Keratinocyte (primary cell): ENCODE data around the gene WFDC1. TPM values are rescaled to one million over a fixed set of nuclear protein-coding genes. Genes with fewer than 3 reads are reported as not detected.

ENCODE experiments used
- DNase-seq: peaks from one replicate; pipeline ENCODE4 v3.0.0-alpha.2; 2011; ENCODE audit warnings: low read depth, missing footprints, low spot score
- FAIRE-seq: peaks from 2 replicates; lab custom pipeline; 2011; peaks lifted over from hg19 to GRCh38; lab: Jason Lieb, UNC
- H2AFZ ChIP-seq: 2 replicates; pipeline ENCODE4 v1.6.0; 2012; ENCODE audit warnings: low read length, control low read depth, inconsistent platforms; ENCODE audit not compliant: control insufficient read depth
- H3K27ac ChIP-seq: 2 replicates; pipeline ENCODE4 v1.5.1; 2011; ENCODE audit warnings: low read length; ENCODE audit not compliant: control insufficient read depth, insufficient read depth
- H3K27me3 ChIP-seq: 3 replicates; pipeline ENCODE4 v1.6.0; 2011; ENCODE audit warnings: low read length; ENCODE audit not compliant: control insufficient read depth, insufficient read depth; ENCODE audit errors: extremely low read depth
- H3K36me3 ChIP-seq, 2 experiments: 2 replicates in 1 of 2; 3 replicates in 1 of 2; pipeline ENCODE4 v1.5.1; 2011; ENCODE audit warnings: low read length in 2 of 2, mild to moderate bottlenecking in 1 of 2; ENCODE audit not compliant: control insufficient read depth in 2 of 2, insufficient read depth in 2 of 2; ENCODE audit errors: extremely low read depth in 1 of 2
- H3K4me1 ChIP-seq: 3 replicates; pipeline ENCODE4 v1.5.1; 2011; ENCODE audit warnings: low read length; ENCODE audit not compliant: control insufficient read depth, insufficient read depth; ENCODE audit errors: extremely low read depth
- H3K4me2 ChIP-seq: 3 replicates; pipeline ENCODE4 v1.6.0; 2011; ENCODE audit warnings: low read depth, low read length; ENCODE audit not compliant: control insufficient read depth, insufficient read depth; ENCODE audit errors: extremely low read depth
- H3K4me3 ChIP-seq, 3 experiments: fragments of 200-600 bp in 1 of 3; sonication (generic) in 1 of 3; 2 replicates in 2 of 3; 3 replicates in 1 of 3; pipeline ENCODE4 v1.5.1; 2011 to 2016; ENCODE audit warnings: low read length in 3 of 3, mild to moderate bottlenecking in 3 of 3, control low read depth in 2 of 3, inconsistent platforms in 1 of 3, low read depth in 1 of 3, mixed read lengths in 1 of 3, mixed run types in 1 of 3, moderate library complexity in 1 of 3; ENCODE audit not compliant: control insufficient read depth in 2 of 3, insufficient read depth in 2 of 3; ENCODE audit errors: extremely low read depth in 1 of 3
- H3K79me2 ChIP-seq: 2 replicates; pipeline ENCODE4 v1.6.0; 2012; ENCODE audit warnings: low read length; ENCODE audit not compliant: control insufficient read depth, insufficient read depth
- H3K9ac ChIP-seq: 3 replicates; pipeline ENCODE4 v1.6.0; 2011; ENCODE audit warnings: low read length; ENCODE audit not compliant: control insufficient read depth, insufficient read depth; ENCODE audit errors: extremely low read depth
- H3K9me1 ChIP-seq: 3 replicates; pipeline ENCODE4 v1.6.0; 2011; ENCODE audit warnings: low read length; ENCODE audit not compliant: control insufficient read depth, insufficient read depth; ENCODE audit errors: extremely low read depth
- H3K9me3 ChIP-seq: 2 replicates; pipeline ENCODE4 v1.5.1; 2012; ENCODE audit warnings: low read depth, low read length; ENCODE audit not compliant: control insufficient read depth
- H4K20me1 ChIP-seq: 3 replicates; pipeline ENCODE4 v1.6.0; 2011; ENCODE audit warnings: low read length; ENCODE audit not compliant: control insufficient read depth, insufficient read depth; ENCODE audit errors: extremely low read depth
- CTCF ChIP-seq, 3 experiments: IDR thresholded peaks in 1 of 3; conservative IDR thresholded peaks in 1 of 3; optimal IDR thresholded peaks in 1 of 3; 2 replicates in 2 of 3; 3 replicates in 1 of 3; pipeline versions ENCODE3 to v1.5.1; 2011; ENCODE audit warnings: low read length in 3 of 3, mild to moderate bottlenecking in 3 of 3, moderate library complexity in 2 of 3, control low read depth in 1 of 3, inconsistent platforms in 1 of 3; ENCODE audit not compliant: insufficient read depth in 2 of 3; ENCODE audit errors: extremely low read depth in 1 of 3
- EZH2 ChIP-seq: IDR thresholded peaks from one replicate; pipeline ENCODE4 v1.6.1; 2012; ENCODE audit warnings: inconsistent platforms, mild to moderate bottlenecking, low read length, moderate library complexity
- dilution Hi-C: fragments of 300-500 bp; cut with MboI; formaldehyde crosslinking; loops from one replicate; pipeline ENCODE4 v1.7.0; 2020; ENCODE audit warnings: low sequenced_read_pairs; ENCODE audit not compliant: extremely low pct_ligation_motif_present
- polyA plus RNA-seq, 5 experiments: library from polyadenylated mRNA; depleted of rRNA in 3 of 5; stranded (reverse) in 3 of 5; stranded (forward) in 1 of 5; unstranded in 1 of 5; fragments of >200 nt; gene quantifications; 1 replicate in 1 of 5; 2 replicates in 3 of 5; 3 replicates in 1 of 5; pipeline versions ENCODE4 v1.2.1 to v1.2.3, GENCODE V29; 2011 to 2012; ENCODE audit warnings: missing spikeins in 2 of 5, low read depth in 1 of 5, low replicate concordance in 1 of 5

Gene WFDC1
- polyA plus RNA-seq, 1 donor (not counting 4 experiments of a cell fraction or from before 2014, with no cell fraction given), result not detected

GRCh38 chr16:84348386-84348888 is 53.8 kb downstream of the WFDC1 start:
- Histone ChIP-seq H3K4me2 (no peak overlapping the region), H3K9me3 (no peaks in the 10 kb centered on the region), H3K79me2 (no peaks in the 10 kb centered on the region), H3K4me1 (no peaks in the 10 kb centered on the region), H3K36me3 (no peaks in the 10 kb centered on the region), H3K9me1 (no peaks in the 10 kb centered on the region), H2AFZ (no peak overlapping the region), H3K27ac (no peak overlapping the region), H4K20me1 (no peaks in the 10 kb centered on the region), H3K27me3 (peaks cover 17% of the 10 kb centered on the region), H3K9ac (no peak overlapping the region), H3K4me3 (no peak overlapping the region)
- dilution Hi-C loops, result no loop called here
- FAIRE-seq, result no peak
- no peak for TF ChIP-seq CTCF (optimal IDR thresholded peaks at IDR 0.05 in 1 of 3, IDR thresholded peaks at IDR 0.05 in 1 of 3, conservative IDR thresholded peaks at IDR 0.05 in 1 of 3; ENCODE audit: extremely low read depth in 1 of 3, insufficient read depth in 2 of 3, low read length in 3 of 3)
- TF ChIP-seq EZH2, result no peak
- no peak for DNase-seq

DNA sequence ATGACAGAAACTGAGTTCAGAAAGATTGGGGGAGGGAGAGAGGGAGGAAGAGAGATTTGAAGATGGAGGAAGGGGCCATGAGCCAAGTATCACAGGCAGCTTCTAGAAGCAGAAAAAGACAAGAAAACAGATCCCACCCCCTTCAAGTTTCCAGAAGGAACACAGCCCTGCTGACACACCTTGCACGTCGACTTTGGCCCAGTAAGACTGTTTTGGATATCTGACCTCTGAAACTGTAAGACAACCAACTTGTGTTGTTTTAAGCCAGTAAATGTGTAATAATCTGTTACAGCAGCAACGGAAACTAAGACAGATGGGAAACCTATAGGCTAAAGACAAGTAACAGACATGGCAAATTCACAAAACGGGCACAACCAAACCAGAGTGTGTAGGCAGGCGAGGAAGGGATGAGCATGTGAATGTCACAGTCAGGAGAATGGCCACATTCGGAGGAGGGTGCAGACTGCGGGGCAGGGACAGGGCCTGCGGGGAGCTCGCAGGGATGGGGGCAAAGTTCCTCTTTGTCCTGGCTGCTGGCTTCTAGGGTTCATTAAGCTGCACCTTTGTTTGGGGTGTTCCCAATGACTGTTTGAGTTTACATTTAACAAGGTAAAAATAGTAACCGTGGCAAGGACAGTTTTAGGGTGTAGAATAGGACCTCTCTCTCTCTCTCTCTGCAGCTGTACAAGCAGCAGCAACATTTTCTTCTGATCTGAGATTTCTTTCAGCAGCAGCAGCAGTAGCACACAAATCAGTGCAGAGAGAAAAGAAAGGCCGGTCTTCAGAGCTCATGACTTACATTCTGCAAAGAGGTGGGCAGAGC is 55.4 kb downstream of the WFDC1 start:
- no peaks in the 10 kb centered on the region for H3K36me3 ChIP-seq
- H3K79me2 ChIP-seq, result no peaks in the 10 kb centered on the region
- H3K27ac ChIP-seq, result no peak overlapping the region
- FAIRE-seq, result no peak
- no peak overlapping the region for H3K4me2 ChIP-seq
- H3K4me3 ChIP-seq, result no peak overlapping the region
- peaks cover 4% of the 10 kb centered on the region for H3K4me1 ChIP-seq
- H3K9ac ChIP-seq, result no peak overlapping the region
- peaks cover 20% of the 10 kb centered on the region for H3K27me3 ChIP-seq
- H4K20me1 ChIP-seq, result no peaks in the 10 kb centered on the region
- DNase-seq, result no peak
- no peak overlapping the region for H2AFZ ChIP-seq
- no peak for TF ChIP-seq CTCF (optimal IDR thresholded peaks at IDR 0.05 in 1 of 3, IDR thresholded peaks at IDR 0.05 in 1 of 3, conservative IDR thresholded peaks at IDR 0.05 in 1 of 3; ENCODE audit: extremely low read depth in 1 of 3, insufficient read depth in 2 of 3, low read length in 3 of 3)
- no peak for TF ChIP-seq EZH2
- H3K9me1 ChIP-seq, result no peaks in the 10 kb centered on the region
- no peaks in the 10 kb centered on the region for H3K9me3 ChIP-seq
- dilution Hi-C loops, result no loop called here
